KBM-7 (cell line): ENCODE data around the gene SCML1.

Experiments
- DNase-seq: peaks from one replicate; pipeline ENCODE4 v3.0.0-alpha.2; 2015
- in situ Hi-C: fragments of 300-500 bp; cut with MboI; formaldehyde crosslinking; loops from 2 replicates; pipeline ENCODE4 v1.14.3; 2020; ENCODE audit warnings: low sequenced_read_pairs, low pct_unique_long_range_greater_than_20kb, mixed read lengths

Gene SCML1

GRCh38 chrX:17736856-17737709 is at the start of gene SCML1:
Gene SCML1 (plus strand): TSS chrX:17737493. CDS start chrX:17744187, 6,694 bp downstream.
- in situ Hi-C loops: no loop called here
- DNase-seq: no peak

GRCh38 chrX:17687648-17688047 is 49.6 kb upstream of the SCML1 start:
- in situ Hi-C loops: no loop called here
- no peak for DNase-seq

GRCh38 chrX:17689971-17690409 is 47.3 kb upstream of the SCML1 start:
- peak; percentile 53 for DNase-seq
- in situ Hi-C loops: no loop called here

GRCh38 chrX:17692709-17693346 is 44.5 kb upstream of the SCML1 start:
- no peak for DNase-seq
- in situ Hi-C loops: no loop called here

- DNase-seq: peak; percentile 3
Measured at GRCh38 chrX:17697191-17697590, 40.1 kb upstream of the SCML1 start.

GRCh38 chrX:17700976-17701375 is 36.3 kb upstream of the SCML1 start:
- in situ Hi-C loops: no loop called here

More at GRCh38 chrX:17697191-17697590, 40.1 kb upstream of the SCML1 start:
- in situ Hi-C loops: no loop called here

GRCh38 chrX:17703201-17703600 is 34.1 kb upstream of the SCML1 start:
- in situ Hi-C loops: no loop called here
- no peak for DNase-seq

More at GRCh38 chrX:17700976-17701375, 36.3 kb upstream of the SCML1 start:
- no peak for DNase-seq

- no peak for DNase-seq
- in situ Hi-C loops: no loop called here
Measured at GRCh38 chrX:17705211-17705610, 32.1 kb upstream of the SCML1 start.

GRCh38 chrX:17706676-17707075 is 30.6 kb upstream of the SCML1 start:
- in situ Hi-C loops: no loop called here

GRCh38 chrX:17707731-17708130 is 29.6 kb upstream of the SCML1 start:
- DNase-seq: no peak
- in situ Hi-C loops: no loop called here

More at GRCh38 chrX:17706676-17707075, 30.6 kb upstream of the SCML1 start:
- DNase-seq: no peak

GRCh38 chrX:17710871-17711301 is 26.4 kb upstream of the SCML1 start:
- in situ Hi-C loops: no loop called here
- no peak for DNase-seq

- in situ Hi-C loops: no loop called here
- no peak for DNase-seq
Measured at GRCh38 chrX:17713288-17713687, 24.0 kb upstream of the SCML1 start.

GRCh38 chrX:17718649-17719165 is 18.6 kb upstream of the SCML1 start:
- in situ Hi-C loops: no loop called here
- no peak for DNase-seq

- in situ Hi-C loops: no loop called here
- no peak for DNase-seq
Measured at GRCh38 chrX:17719711-17720110, 17.6 kb upstream of the SCML1 start.

- in situ Hi-C loops: no loop called here
- DNase-seq: no peak
Measured at GRCh38 chrX:17721715-17722114, 15.6 kb upstream of the SCML1 start.

- no peak for DNase-seq
- in situ Hi-C loops: no loop called here
Measured at GRCh38 chrX:17725181-17725580, 12.1 kb upstream of the SCML1 start.

- in situ Hi-C loops: no loop called here
- no peak for DNase-seq
Measured at GRCh38 chrX:17732138-17732783, 5.0 kb upstream of the SCML1 start.

GRCh38 chrX:17735406-17735805 is 1.9 kb upstream of the SCML1 start:
- in situ Hi-C loops: no loop called here
- DNase-seq: no peak

GRCh38 chrX:17736478-17736855 is 826 bp upstream of the SCML1 start:
- in situ Hi-C loops: no loop called here
- DNase-seq: no peak

- DNase-seq: peak; percentile 7
- in situ Hi-C loops: no loop called here
Measured at GRCh38 chrX:17737710-17737985, 355 bp downstream of the SCML1 start.
